HFF-Myc (cell line): Measurements from ENCODE around the gene KCNE2.
"Not testable (repeated sequence)": the region's sequence is repeated elsewhere in the genome, so short reads cannot be mapped to it uniquely, and the experiment has no call there.

Source experiments
- DNase-seq: peaks from one replicate; pipeline ENCODE4 v3.0.0-alpha.2; 2011; ENCODE audit warnings: low read depth; ENCODE audit errors: extremely low read depth
- H3K4me3 ChIP-seq: replicated peaks from 2 replicates; pipeline ENCODE4 v1.5.1; 2011; ENCODE audit warnings: low read depth, mild to moderate bottlenecking, control low read depth, low read length
- TF ChIP-seq, protein P1 (sequence below): IDR thresholded peaks from 2 replicates; pipeline ENCODE4 v1.5.1; 2012; ENCODE audit warnings: mild to moderate bottlenecking, low read depth, low read length, control low read depth; ENCODE audit errors: missing control alignments

KCNE2 gene

DNA sequence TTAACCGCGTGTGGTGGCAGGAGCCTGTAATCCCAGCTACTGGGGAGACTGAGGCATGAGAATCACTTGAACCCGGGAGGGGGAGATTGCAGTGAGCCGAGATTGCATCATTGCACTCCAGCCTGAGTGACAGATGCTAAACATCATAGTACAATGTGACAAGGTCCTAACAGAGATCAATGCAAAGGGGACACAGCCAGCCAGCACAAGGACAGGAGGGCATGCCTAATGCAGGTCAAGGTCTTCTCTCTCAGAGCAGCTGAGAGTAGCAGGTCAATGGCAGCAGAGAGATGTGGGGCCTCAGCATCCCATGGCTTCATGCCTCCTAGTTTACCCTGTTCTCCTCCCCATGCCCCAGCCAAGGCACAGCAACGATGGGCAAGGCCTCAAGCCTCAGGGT, 8.5 kb downstream of the KCNE2 start:
- H3K4me3 ChIP-seq: no peak overlapping the region
- DNase-seq: no peak
- TF ChIP-seq, protein P1, sequence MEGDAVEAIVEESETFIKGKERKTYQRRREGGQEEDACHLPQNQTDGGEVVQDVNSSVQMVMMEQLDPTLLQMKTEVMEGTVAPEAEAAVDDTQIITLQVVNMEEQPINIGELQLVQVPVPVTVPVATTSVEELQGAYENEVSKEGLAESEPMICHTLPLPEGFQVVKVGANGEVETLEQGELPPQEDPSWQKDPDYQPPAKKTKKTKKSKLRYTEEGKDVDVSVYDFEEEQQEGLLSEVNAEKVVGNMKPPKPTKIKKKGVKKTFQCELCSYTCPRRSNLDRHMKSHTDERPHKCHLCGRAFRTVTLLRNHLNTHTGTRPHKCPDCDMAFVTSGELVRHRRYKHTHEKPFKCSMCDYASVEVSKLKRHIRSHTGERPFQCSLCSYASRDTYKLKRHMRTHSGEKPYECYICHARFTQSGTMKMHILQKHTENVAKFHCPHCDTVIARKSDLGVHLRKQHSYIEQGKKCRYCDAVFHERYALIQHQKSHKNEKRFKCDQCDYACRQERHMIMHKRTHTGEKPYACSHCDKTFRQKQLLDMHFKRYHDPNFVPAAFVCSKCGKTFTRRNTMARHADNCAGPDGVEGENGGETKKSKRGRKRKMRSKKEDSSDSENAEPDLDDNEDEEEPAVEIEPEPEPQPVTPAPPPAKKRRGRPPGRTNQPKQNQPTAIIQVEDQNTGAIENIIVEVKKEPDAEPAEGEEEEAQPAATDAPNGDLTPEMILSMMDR: no peak

DNA sequence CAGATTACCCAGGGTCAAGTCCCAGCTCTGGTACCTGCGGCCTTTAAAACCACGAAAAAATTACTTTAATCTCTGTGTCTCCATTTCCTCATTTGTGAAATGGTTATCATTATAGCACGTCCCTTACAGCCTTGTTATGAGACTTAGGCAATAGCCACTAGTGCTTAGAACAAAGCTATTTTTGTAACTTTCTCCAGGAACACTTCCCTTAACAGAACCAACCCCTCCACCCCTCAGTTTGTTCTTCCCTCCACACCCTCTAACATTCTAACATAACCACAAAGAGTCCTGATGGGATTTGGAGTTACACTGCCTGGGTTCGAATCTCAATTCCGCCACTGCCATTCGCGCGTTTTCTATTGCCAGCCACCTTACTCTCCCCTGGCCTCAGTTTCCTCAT, 10.7 kb downstream of the KCNE2 start:
- not testable (repeated sequence) for DNase-seq, H3K4me3 ChIP-seq

DNA sequence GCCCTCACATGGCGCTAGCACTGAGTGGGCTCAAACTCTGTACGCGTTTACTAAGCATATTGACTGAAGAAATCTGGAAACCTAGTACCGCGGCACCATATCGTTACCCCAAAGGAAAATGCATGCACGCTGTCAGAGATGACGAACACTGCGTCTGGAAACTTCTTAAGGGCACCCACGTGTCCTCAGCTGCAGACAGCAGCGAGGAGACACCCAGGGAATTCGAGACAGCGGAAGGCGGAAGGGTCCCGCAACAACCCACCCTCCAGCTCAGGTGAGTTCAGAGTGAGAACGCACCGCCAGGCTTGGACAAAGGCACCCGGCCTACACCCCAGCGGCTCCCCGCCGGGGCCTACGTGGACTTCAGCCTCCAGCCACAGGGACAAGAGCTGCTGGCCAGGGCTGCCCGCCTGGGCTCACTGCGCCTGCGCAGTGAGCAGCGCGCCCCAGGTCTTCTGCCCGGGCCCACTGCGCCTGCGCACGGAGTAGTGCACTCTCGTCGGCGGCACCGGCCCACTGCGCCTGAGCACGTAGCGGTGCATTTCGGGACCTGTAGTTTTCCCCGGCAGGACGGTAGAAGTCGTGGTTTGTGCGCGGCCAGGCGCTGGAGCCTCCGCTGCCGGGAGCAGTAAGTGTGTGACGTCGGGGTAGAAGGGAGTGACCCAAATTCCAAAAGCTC, 11.3 kb downstream of the KCNE2 start, which contains the start of gene SMIM11:
Gene SMIM11 (plus strand): TSS at position 568 of the 679 bp plus-strand sequence. CDS start 3,998 bp downstream, outside the sequence.
- not testable (repeated sequence) for H3K4me3 ChIP-seq, DNase-seq

DNA sequence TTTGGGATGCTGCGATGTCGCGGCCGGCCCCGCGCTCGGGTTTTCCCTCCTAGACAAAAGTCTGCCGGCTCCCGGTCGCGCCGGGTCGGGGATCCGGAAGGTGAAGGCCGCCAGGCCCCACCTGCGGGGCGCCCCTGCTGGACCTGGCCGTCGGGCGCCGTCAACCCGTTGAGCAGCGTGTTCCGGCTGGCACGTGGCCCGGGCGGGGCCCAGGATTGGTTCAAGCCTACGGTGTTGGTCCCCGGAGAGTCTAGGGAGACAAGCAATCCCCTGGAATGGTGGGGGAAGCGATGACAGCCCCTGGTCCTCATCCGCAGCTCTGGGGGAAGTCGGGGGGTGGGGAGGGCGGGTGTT, 11.8 kb downstream of the KCNE2 start:
- H3K4me3 ChIP-seq, DNase-seq: not testable (repeated sequence)

DNA sequence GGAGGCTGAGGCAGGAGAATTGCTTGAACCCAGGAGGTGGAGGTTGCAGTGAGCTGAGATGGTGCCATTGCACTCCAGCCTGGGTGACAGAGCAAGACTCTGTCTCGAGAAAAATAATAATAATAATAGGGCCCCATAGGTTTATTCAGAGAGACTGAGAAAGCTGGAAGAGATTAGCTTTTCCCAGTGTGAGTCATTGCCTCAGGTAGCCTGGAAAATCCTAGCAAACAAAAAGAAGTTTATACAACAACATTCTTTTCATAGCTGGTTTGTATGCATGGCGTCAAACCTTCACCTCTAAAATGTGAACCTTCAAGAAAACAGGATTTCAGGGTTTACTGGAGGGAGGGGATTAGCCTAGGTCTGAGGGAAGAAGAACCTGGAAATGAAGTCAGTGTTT, 19.3 kb downstream of the KCNE2 start:
- H3K4me3 ChIP-seq, DNase-seq: not testable (repeated sequence)

DNA sequence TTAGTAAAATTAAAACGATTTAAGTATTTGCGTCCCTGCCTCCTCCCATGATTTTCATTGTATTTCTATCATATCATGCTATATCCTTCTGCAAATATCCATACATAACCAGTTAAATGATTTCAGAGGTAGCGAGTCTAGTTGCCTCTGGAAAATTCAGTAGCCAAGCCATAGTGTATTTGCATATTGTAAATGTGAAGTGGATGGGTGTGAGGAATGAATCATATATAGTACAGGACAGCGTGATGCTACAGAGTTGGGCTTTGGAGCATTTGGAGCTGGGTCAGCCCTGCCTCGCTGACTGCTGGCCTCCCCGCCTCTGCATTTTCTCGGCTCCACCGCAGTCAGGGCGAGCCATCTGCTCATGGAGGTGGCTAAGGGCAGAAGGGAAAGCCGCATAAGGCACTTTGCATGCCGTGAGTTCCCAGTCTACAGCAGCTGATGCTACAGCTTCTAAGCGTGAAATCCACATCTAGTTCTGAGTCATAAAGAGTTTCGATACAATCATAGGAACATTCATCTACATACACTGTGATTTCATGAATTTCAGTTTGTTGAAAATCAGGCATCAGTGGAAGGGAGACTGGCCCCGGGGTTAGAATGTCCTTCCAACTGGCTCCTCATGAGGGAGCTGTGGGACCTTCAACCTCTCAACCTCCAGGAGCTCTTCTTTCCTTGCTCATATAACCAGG, 20.1 kb downstream of the KCNE2 start:
- H3K4me3 ChIP-seq, DNase-seq: not testable (repeated sequence)

DNA sequence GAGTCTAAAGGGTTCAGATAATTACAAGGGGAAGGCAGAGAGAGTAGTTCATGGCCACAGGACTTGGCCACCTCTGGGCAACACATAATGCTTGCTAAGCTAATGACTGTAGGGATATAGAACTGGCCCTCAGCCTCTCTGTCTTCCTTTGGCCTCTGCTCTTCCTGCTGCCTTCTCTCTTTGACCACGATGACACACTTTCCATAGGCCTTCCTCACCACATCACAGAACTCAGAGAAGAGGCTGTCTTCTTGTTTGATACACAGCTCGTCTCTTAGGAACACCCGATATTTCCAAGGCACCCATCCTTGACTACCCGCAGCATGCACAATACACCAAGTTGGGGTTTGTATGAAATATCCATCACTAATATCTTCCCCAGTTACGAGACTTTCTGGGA, 36.7 kb downstream of the KCNE2 start:
- not testable (repeated sequence) for DNase-seq, H3K4me3 ChIP-seq

DNA sequence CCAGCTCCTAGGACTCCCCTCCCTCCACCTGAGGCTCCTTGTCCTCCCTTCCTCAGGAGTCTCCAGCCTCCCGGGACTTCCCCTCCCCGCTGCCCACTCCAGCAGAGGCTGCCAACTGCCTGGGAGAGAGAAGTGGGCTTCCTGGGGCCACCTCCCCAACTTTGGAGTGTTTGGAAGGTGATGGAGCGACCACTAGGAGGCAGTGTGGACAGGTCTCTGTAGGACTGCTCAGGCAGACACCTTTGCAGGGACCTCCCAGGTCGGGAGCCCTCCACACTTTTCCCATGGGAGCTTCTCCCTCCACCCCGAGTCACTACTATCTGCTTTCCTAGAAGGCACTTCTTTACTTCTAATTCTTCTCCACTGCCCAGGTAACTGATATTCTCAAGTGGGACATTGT, 40.9 kb downstream of the KCNE2 start:
- not testable (repeated sequence) for H3K4me3 ChIP-seq, DNase-seq

DNA sequence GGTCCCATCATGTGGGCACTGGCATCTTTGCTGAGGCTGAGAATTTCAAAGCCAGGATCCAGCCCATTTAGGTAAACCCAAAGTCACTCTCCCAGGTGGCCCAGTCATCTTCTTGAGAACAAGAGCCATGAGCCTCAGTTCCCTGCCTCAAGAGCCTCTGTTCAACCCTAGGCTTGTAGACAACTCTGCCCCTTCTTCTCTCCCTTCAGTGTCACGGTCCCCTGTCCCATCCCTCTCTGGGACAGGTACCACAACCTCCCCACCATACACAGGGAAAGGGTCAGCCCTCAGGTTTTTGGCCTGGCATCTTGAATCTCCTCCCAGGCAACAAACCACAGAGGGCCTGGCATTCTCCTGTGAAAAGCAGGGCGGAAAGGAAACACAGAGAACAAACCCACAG, 41.9 kb downstream of the KCNE2 start:
- DNase-seq, H3K4me3 ChIP-seq: not testable (repeated sequence)

DNA sequence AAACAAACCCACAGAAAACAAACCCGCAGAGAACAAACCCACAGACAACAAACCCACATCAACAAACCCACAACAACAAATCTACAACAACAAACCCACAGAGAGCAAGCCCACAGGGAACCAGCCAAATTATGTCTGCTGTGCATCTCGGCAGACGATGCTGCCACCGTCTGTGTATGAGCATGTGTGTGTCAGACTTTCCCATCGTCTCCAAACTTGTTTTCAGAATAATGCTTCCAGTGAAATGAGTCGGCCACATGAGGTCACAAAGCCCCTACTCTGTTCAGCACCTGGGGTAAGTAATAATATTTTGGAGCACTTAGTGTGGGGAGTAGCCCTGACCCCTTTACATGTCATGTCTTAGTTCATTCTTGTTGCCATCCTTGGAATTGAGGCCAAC, 42.3 kb downstream of the KCNE2 start:
- not testable (repeated sequence) for DNase-seq, H3K4me3 ChIP-seq

DNA sequence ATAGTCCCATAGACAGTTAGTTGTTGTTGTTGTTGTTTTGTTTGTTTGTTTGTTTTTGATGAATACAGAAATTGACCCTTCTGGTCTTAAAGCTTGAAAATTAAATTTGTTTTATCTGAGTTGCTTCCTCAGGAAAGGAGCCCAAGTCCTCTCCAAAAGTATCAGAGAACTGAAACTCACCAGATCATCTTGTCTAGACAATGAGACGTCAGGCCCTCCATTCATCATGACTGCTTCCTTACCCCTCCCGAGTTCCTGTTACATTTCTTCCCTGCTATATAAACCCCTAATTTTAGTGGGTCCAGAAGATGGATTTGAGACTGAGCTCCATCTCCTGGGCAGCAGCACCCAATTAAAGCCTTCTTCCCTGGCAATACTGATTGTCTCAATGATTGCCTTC, 42.9 kb downstream of the KCNE2 start:
- DNase-seq, H3K4me3 ChIP-seq: not testable (repeated sequence)

DNA sequence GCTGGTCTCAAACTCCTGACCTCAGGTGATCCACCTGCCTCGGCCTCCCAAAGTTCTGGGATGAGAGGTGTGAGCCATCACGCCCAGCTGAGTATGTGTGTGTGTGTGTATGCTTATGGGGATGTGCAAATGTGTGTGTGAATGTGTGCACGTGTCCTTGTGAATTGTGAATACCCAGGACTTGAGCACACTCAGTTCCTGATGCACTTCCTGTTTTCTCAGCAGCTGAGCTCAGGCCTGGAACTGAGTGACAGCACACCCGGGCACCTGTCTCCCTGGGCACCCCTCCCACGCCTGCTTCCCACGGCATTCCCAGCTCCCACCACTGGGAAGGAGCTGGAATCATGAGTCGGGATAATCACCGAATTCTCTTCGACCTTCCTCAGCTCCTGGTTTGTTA, 43.5 kb downstream of the KCNE2 start:
- H3K4me3 ChIP-seq, DNase-seq: not testable (repeated sequence)

DNA sequence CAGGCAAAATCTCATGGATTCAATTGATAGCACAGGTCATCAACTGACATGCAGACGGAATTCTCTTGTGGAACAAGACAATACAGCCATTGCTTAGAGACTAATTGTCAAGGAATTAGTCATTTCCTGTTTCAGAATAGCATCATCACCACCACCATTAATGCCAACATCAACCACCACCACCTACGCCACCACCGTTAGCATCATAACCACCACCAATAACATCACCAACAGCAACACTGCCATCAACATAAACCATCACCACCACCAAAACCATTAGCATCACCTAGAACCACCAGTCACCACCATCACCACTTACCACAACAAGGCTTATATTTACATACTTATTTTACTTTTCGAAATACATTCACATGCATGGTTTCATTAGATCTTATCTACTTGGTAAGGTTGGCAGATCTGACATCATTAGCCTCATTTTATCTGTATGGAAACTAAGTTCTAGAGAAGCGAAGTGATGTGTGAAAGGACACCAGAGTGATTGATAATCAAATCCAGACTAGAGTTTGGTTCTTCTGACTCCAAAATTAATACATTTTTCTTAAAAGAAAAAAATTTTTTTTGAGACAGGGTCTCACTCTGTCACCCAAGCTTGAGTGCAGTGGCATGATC, 53.8 kb downstream of the KCNE2 start:
- DNase-seq, H3K4me3 ChIP-seq: not testable (repeated sequence)
